ENCODE data around the gene PITPNC1.

- TF ChIP-seq CTCF (IDR thresholded peaks at IDR 0.05): no peak
- TF ChIP-seq EZH2 (IDR thresholded peaks at IDR 0.05; ENCODE audit: borderline replicate concordance, insufficient read depth, low read depth, low read length, poor library complexity, severe bottlenecking): no peak
Observed at GRCh38 chr17:67666710-67667109, 289.6 kb downstream of the PITPNC1 start.
